Sigmoid colon (tissue), 3 donors: ENCODE measurements around the gene ZNF831.

Experiments used
- CTCF ChIP-seq, 4 experiments: fragments of 450-650 bp in 3 of 4; fragments of 200-600 bp in 1 of 4; IDR thresholded peaks; one replicate each; pipeline ENCODE4 v1.5.1; 2016 to 2019; ENCODE audit warnings: antibody characterized with exemption in 4 of 4, mild to moderate bottlenecking in 3 of 4, moderate library complexity in 2 of 4
- POLR2A ChIP-seq, 2 donors: fragments of 450-650 bp; IDR thresholded peaks; one replicate each; pipeline ENCODE4 v1.6.1; 2016; ENCODE audit warnings: antibody characterized with exemption in 2 of 2, mild to moderate bottlenecking in 2 of 2, moderate library complexity in 2 of 2

- no peak for TF ChIP-seq CTCF (IDR thresholded peaks at IDR 0.05)
- TF ChIP-seq POLR2A (IDR thresholded peaks at IDR 0.05), result no peak
Observed at GRCh38 chr20:59193325-59193724, 29.7 kb downstream of the ZNF831 start.
